Left kidney (tissue), 8 donors: ENCODE results near the gene SMIM36. TPM values are rescaled to one million over a fixed set of nuclear protein-coding genes. Genes with fewer than 3 reads are reported as not detected.
A peak's percentile ranks its signal among the peaks of the same experiment; 100 is the strongest.
"Not testable (repeated sequence)": the region's sequence is repeated elsewhere in the genome, so short reads cannot be mapped to it uniquely, and the experiment has no call there.

ENCODE experiments used
- DNase-seq: peaks from one replicate; pipeline ENCODE4 v3.0.0-alpha.2; 2013
- long read RNA-seq, 8 donors: transcript quantifications; one replicate each; lab custom pipeline, GENCODE V29; 2026
- polyA plus RNA-seq: library from polyadenylated mRNA; unstranded; fragments of 120-200 nt; gene quantifications from one replicate; pipeline ENCODE4 v1.2.1, GENCODE V29; 2013; ENCODE audit not compliant: insufficient read length

The SMIM36 gene
- 0.05 TPM for polyA plus RNA-seq
- long read RNA-seq, donor 1, result 0 reads
- long read RNA-seq, donor 2, result 0 reads
- long read RNA-seq, donor 3, result 0 reads
- long read RNA-seq, donor 4, result 0 reads
- long read RNA-seq, donor 5, result 0 reads
- long read RNA-seq, donor 6, result 0 reads
- long read RNA-seq, donor 7, result 0 reads
- long read RNA-seq, donor 8, result 0 reads

- DNase-seq, result no peak
These were observed at the start of gene SMIM36 for GRCh38 chr17:55510986-55511721. Gene SMIM36, minus strand, starts transcription at chr17:55511452.

- DNase-seq, result no peak
These were observed 44.5 kb upstream of the SMIM36 start for GRCh38 chr17:55555772-55556171.

GRCh38 chr17:55549140-55549539 is 37.9 kb upstream of the SMIM36 start:
- DNase-seq, result no peak

- DNase-seq, result peak; percentile 60
These were observed 35.9 kb upstream of the SMIM36 start for GRCh38 chr17:55546991-55547664.

GRCh38 chr17:55546481-55546880 is 35.2 kb upstream of the SMIM36 start:
- DNase-seq, result no peak

- DNase-seq, result no peak
These were observed 34.6 kb upstream of the SMIM36 start for GRCh38 chr17:55545806-55546205.

- DNase-seq, result no peak
These were observed 32.5 kb upstream of the SMIM36 start for GRCh38 chr17:55543709-55544108.

GRCh38 chr17:55540414-55541091 is 29.3 kb upstream of the SMIM36 start:
- DNase-seq, result peak; percentile 20

- no peak for DNase-seq
These were observed 25.0 kb upstream of the SMIM36 start for GRCh38 chr17:55536205-55536604.

- DNase-seq, result no peak
These were observed 22.4 kb upstream of the SMIM36 start for GRCh38 chr17:55533608-55534007.

- no peak for DNase-seq
These were observed 21.4 kb upstream of the SMIM36 start for GRCh38 chr17:55532670-55533069.

- no peak for DNase-seq
These were observed 19.9 kb upstream of the SMIM36 start for GRCh38 chr17:55531053-55531728.

- DNase-seq, result no peak
These were observed 18.8 kb upstream of the SMIM36 start for GRCh38 chr17:55530064-55530463.

- peak; percentile 77 for DNase-seq
These were observed 16.4 kb upstream of the SMIM36 start for GRCh38 chr17:55527540-55528118.

GRCh38 chr17:55524440-55525220 is 13.4 kb upstream of the SMIM36 start:
- no peak for DNase-seq

- DNase-seq, result not testable (repeated sequence)
These were observed 11.8 kb upstream of the SMIM36 start for GRCh38 chr17:55523032-55523431.

- no peak for DNase-seq
These were observed 9.9 kb upstream of the SMIM36 start for GRCh38 chr17:55521186-55521585.

- no peak for DNase-seq
These were observed 9.2 kb upstream of the SMIM36 start for GRCh38 chr17:55520402-55520801.

- DNase-seq, result no peak
These were observed 7.3 kb upstream of the SMIM36 start for GRCh38 chr17:55518510-55518909.

GRCh38 chr17:55513885-55514590 is 2.8 kb upstream of the SMIM36 start:
- peak; percentile 75 for DNase-seq
